Left renal pelvis (tissue), 4 donors: ENCODE measurements around the gene GRID1. TPM values are rescaled to one million over a fixed set of nuclear protein-coding genes. Genes with fewer than 3 reads are reported as not detected.
"Not testable (repeated sequence)": the region's sequence is repeated elsewhere in the genome, so short reads cannot be mapped to it uniquely, and the experiment has no call there.

Experiments used
- DNase-seq, 4 donors: peaks; one replicate each; pipeline ENCODE4 v3.0.0-alpha.2; 2013; ENCODE audit warnings: low read depth in 4 of 4, low spot score in 3 of 4
- polyA plus RNA-seq, 4 donors: library from polyadenylated mRNA; unstranded; fragments of 120-200 nt; gene quantifications; one replicate each; pipeline ENCODE4 v1.2.1, GENCODE V29; 2013; ENCODE audit not compliant: insufficient read length in 4 of 4

The GRID1 gene
- polyA plus RNA-seq, 4 donors, result 1.6 to 5.4 (median 1.9) TPM

- no peak for DNase-seq
Measured at GRCh38 chr10:86178401-86179152, 188.0 kb downstream of the GRID1 start.

DNA sequence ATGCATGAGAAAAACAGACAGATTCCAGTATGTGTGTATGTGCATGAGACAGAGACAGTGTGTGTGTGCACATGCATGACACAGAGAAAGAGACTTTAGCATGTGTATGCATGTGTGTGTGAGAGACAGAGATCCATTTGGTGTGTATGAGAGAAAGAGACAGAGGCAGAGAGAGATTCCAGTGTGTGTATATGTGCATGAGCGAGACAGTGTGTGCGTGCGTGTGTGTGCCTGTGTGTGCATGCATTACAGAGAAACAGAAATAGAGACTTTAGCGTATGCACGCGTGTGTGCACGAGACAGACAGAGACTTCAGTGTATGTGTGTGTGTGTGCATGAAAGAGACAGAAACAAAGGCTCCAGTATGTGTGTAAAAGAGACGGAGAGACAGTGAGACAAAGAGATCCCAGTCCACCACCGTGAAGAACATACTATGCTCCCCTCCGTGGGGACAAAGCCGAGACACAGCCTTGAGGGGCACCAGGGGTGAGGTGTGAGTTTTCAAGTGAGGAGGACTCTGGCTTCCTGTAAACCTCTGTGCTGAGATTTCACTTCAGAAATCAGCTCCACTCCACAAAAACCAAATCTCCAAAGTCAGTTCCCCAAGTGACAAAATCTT is 188.9 kb downstream of the GRID1 start:
- no peak for DNase-seq

- no peak for DNase-seq
Measured at GRCh38 chr10:86176850-86177536, 189.6 kb downstream of the GRID1 start.

DNA sequence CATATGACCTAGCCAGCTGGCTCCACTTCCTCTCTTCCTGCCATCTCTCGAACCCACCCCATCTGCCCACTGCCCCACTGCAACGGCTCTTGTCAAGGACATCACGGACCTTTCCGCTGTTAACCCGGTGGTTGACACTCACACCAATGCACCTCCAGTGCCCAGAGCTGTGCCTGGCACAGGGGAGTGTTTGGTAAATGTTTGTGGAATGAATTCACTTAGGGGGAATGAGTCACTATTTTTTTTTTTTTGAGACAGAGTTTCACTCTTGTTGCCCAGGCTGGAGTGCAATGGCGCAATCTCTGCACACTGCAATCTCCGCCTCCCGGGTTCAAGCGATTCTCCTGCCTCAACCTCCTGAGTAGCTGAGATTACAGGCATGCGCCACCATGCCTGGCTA is 191.1 kb downstream of the GRID1 start:
- not testable (repeated sequence) for DNase-seq

- no peak for DNase-seq
Measured at GRCh38 chr10:86172301-86172700, 194.3 kb downstream of the GRID1 start.

DNA sequence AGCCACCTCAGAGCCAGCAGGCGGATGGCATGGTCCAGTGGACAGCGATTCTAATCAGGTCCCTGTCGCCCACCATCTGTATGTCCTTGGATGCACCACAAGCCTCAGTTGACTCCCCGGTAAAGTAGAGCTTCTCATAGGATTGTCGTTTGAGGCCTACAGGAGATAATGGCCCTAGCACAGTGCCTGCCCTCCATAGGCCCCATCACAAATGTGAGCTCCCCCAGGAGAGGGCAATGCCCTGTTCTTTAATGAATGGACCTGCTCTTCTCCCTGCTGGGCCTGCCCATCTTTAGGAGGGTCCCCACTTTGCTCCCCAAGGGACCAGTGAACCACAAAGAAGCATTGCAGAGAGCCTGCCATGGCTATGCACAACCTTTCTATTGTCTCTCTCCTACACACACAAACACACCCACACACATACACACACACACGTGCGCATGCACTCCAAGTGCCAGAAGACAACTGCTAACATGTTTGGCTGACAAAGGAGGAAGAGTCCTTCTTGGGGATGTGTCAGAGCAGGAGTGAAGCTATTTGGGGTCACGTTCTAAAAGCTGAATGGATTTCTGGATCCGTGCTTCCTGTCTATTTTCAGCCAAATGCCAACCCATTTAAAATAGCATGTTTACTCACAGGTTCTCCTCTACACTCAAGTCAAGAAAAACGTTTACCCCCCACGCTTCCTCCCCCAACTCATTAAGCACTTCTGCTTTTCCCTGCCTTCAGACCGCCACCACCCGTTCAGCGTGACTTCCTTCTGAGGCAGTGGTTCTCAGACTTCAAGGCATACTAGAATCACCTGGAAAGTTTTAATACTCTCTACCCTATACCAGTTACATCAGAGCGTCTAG is 196.1 kb downstream of the GRID1 start:
- DNase-seq, result no peak

DNA sequence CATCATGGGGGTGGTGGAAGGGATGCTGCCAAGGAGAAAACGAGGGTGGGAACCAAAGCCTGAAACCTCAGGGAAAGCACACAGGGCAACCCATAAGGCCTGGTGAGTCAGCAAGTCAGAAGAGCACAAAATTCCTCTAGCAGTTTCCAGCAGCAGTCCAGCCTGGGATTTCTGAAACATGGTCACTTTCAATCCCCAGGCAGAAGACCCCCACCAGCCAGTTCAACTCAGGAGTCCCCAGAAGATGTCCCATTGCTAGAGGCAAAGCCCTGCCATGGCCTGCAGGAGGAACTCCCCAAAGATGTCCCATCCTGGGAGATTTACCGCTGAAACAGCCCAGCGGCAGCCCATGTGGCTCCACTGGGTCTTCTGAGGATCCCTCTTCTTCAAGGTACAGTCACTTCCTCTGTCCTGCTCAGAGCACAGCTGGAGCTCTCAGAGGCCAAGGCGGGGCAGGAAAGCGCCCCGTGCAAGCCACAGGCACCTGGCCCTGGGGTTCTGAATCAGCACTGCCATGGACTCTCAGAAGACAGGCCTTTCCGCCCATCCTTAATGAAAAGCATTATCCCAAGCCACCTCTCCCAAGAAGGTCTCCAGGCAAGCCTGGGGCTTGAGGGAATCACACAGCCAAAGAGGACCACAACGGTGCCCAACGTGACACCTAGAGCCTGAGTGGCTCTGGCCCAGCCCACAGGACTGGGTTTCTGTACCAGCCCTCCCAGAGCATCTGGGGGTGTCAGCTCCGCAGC is 196.9 kb downstream of the GRID1 start:
- no peak for DNase-seq

GRCh38 chr10:86169066-86169465 is 197.5 kb downstream of the GRID1 start:
- no peak for DNase-seq

GRCh38 chr10:86168256-86168655 is 198.3 kb downstream of the GRID1 start:
- no peak for DNase-seq

DNA sequence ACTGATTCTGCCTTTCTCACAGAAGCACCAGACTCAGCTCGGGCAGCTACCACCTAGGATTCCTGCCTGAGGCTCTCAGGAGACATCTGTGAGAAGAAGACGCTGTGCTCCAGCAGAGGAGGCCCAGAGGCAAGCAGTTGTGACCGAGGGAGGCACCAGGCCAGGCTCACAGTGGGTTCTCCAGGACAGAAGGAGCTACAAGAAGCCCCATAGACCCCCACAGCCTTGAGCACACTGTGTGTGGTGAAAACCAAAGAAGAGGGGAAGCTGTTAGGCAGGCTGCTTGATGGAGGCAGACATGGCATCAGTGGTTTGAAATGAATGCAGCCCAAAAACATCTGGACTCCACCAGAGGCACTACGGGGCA is 198.8 kb downstream of the GRID1 start:
- no peak for DNase-seq

DNA sequence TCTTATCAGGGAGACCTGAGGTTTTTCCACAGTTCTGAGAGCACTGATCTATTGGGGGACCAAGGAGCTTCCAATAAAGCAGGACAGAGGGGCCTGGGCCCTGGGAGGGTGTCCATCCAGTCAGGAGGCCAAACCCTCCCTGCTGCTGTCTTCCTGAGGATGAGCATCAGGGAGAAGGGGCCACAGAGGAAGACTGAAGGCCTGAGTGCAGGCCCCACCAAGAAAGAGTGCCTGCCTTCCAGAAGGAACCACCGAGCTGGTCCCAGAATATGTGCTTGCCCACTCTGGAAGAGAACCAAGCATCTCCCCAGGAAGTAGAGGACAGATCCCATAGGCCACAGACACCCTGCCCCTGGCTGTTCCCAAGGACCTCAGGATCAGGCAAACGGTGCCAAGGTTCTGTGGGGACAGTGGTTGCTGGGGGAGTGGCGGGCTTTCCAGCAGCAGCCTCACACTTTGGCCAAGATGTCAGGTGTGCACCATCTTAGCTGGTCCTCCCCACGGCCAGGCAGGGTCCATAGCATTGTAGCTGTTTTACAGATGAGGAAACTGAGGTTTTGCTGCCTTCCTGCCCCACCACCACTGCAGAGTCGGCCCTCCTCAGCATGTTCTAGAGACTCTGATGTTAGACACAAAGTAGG is 199.4 kb downstream of the GRID1 start:
- no peak for DNase-seq

DNA sequence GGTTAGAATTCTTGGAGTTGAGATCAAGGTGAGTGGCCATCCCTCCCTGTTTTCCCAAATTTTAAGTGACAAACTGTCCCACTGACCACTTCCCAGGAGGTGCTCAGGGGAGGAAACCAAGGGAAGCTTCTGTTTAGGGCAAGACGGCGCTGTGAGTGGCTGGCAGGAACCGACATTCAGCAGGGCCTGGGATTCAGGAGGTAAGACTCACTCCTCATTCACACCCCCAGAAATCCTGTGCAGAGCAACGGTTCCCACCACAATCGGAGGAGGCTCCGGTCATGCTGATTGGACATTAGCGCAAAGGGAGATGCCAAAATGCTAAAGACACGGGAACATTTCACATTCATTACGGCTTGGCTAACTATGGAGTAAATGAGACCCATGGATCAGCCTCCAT is 200.9 kb downstream of the GRID1 start:
- no peak for DNase-seq

GRCh38 chr10:86164960-86165630 is 201.5 kb downstream of the GRID1 start:
- no peak for DNase-seq

- DNase-seq, result no peak
Measured at GRCh38 chr10:86164174-86164774, 202.3 kb downstream of the GRID1 start.

- no peak for DNase-seq
Measured at GRCh38 chr10:86163522-86164173, 202.9 kb downstream of the GRID1 start.

DNA sequence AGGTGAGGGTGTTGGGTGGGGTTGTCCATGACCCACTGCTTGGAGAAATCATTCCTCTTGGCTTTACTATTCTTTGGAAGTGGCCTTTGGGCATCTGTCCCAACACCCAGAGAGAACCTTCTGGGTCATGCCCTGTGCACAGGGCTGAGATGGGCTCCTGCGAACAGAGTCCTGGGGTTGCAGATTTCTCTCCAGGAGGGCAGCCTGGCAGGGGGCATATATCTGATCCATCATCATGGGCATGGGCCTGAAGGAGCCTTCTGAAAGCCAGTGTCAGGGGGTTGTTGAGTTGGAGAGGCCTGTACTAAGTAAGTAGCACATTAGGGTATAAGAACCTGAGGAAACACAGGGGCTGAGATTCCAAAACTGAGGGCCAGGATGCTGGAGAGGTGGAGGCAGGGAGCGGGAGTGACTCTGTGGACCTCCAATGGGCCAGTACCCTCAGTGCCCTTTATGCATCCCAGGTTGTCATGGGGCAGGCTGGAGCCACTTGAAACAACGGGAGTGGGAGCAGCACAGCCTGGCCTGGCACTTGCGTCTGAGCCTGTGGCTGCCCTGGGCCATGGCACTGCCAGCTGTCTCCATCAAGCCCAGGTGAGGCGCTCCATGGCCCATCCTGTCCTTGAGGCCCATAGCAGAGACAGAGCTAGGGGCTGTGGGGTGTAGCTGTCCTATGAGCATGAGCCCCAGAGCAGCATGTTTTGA is 203.7 kb downstream of the GRID1 start:
- no peak for DNase-seq

DNA sequence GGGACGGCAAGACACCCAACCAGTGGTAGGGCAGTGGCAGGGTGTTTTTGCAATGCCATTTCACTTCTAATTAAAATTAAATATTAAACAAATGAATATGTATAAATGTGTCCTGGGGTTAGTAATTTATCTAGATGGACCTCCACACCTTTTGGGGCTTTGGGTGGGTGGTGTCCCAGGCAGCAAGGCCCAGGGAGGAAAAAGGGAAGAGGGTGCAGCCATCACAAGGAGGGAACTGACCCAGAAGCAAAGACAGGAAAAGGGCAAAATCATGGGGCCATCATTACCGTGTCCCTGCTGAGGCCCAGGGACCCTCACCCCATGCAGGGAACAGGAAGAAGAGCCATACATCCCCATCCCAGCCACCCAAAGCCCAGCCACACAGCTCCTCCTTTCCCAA is 204.6 kb downstream of the GRID1 start:
- DNase-seq, result no peak
